GM19372 (cell line): ENCODE measurements around the gene RAPGEF4.
"Not testable (repeated sequence)": the region's sequence is repeated elsewhere in the genome, so short reads cannot be mapped to it uniquely, and the experiment has no call there.

Experiments used
- ATAC-seq: cut with Tn5 transposase; IDR thresholded peaks from one replicate; pipeline ENCODE4 v1.9.1; 2021; ENCODE audit warnings: mild to moderate bottlenecking, low read depth, moderate library complexity; ENCODE audit not compliant: unreplicated experiment

Gene RAPGEF4

DNA sequence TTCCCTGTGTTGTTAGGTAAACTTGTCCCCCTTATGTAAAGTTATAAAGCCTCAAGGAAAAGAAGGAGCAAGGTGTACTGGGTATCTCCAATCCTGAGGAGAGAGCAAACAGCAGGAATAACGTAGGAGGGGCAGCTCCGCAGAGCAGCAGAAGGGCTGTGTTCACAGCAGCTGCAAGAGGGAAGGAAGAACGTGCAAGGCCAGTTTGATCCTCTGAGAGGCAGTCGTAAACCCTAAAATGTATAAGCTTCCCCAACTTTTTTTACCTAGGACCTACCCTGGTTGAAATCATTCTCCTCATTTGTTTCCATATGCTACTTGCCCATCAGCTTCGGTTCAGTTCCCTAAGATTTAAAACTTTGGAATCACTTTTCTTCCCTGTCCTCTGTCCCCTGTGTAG, 288.1 kb downstream of the RAPGEF4 start:
- no peak for ATAC-seq

DNA sequence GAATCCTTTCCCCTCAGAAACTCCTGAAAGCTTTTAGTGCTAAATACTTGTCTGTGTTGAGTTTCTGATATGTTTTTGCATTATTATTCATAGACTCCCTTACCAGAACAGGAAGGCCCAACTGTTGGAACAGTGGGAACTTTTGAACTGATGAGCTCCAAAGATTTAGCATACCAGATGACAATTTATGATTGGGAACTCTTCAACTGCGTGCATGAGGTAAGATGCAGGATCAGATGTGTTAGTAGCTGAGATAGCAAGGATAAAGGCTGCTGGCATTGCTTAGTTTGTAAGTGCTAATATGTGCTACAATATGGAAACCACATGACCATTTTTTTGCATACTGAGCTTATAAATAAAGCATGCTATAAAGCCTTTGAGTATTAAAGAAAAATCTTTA, 290.8 kb downstream of the RAPGEF4 start:
- no peak for ATAC-seq

DNA sequence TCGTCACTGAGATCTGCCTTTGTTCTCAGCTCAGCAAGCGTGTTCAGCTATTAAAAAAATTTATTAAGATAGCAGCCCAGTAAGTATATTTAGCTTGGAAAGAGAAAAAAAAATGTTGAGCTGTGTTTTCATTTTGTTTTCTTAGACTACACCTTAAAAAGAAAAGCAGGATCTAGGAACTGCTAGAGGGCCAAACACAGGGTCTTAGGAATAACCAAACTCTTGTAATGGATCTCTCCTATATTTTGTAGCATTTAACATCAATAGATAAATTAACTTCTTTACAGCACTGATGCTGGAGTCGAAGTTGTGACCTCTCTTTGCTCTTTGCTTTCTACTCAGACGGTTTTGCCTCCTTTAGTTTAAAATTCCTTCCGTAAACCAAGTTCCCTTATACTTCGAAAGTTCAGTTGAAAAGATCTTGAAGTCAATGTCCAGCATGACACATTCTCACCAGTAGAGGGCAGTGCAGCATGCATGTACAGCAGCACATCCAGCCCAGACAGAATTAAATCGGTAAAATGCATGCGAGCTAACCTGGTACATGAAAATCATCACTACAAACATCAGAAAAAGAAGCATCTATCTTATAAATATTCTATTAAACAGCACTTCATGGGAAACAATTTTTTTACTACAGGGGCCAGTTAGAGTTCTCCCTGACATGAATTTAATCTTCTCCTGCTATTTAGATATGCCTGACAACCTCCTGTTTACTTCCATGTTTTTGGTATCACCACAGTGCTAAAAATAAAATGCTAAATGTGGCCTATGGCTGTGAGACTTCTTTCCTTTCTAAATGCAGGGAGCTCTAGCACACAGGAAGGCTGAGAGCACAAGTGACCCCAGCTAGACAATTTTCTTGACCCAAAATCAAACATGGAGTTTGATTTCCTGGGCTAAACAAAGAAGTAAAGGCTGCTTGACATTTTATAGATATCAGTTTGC, 291.8 kb downstream of the RAPGEF4 start:
- ATAC-seq: peak; percentile 59

DNA sequence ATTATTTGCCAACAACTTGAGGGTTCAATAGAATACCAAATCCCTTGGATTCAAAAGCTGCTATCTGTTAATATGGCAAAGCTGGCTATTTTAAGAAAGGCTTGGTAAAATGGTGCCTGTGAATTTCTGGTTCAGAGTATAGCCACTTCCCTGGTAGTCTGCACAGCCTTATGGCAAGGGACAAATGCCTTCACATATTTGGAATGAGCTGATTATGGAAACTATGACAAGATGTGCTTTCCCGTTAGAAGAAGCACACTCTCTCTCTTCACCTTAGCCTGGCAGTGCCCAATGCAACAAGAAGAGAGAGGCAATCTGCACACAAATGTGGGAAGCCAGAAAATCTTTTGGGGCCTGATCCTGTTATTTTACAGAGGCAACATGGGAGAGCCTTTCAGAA, 292.5 kb downstream of the RAPGEF4 start:
- ATAC-seq: no peak

DNA sequence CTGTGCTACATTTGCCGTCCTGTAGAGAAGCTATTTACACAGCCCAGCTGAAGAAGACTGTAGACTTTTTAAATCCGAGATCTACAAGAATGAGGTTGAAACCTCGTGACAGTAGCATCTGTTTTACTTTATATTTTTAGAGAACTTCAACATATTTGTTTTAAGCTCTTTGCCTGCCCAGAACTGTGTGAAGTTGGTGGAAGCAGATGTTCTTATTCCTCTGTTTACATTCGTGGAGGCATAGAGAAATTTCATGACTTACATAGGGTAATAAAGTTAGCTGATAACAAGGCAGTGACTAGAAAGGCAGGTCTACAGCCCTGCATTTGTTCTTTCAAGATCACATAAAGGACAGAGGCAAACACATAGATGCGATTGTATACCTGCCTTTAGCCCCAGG, 293.0 kb downstream of the RAPGEF4 start:
- ATAC-seq: no peak

DNA sequence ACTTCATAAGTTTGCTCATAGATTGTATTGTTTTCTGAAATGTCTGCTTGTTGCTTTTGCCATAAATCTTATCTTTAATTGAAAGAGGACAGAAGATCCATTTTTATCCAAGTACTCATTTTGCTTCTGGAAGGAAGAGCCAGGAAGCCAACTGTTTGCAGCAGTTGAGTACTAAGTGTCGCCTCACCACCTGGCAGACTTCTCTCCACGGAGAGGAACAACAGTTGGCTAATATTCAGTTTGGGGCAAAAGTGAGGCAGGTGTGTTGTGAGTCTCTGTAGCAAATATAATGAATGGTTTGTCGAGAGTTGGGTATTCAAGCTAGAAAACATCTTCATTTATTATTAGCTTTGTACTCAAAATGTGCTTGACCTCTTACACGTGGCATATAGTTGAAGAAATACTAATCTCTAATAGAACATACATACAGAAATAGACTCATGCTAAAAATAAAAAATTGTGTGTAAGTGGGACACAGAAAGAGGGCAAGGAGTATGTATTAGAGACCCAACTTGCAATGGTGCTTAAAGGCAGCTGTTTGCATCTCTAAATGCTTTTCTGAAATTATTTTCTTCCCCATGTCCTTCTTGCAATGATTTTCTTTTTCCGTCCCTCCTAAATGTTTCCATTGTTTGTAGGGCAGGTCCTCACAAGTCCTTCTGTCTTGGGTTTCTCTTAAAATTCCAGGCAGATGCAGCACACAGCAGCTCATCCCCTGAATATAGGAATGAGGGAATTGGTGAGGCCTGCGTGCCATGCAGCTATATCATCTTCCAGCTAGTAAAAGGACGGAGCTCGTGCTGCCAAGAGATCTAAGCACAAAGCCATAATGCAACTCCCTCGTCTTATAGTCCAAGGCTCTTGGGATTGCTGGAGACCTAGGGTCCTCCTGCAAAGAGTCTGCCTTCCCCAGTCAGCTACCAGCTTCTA, 295.2 kb downstream of the RAPGEF4 start:
- ATAC-seq: no peak

DNA sequence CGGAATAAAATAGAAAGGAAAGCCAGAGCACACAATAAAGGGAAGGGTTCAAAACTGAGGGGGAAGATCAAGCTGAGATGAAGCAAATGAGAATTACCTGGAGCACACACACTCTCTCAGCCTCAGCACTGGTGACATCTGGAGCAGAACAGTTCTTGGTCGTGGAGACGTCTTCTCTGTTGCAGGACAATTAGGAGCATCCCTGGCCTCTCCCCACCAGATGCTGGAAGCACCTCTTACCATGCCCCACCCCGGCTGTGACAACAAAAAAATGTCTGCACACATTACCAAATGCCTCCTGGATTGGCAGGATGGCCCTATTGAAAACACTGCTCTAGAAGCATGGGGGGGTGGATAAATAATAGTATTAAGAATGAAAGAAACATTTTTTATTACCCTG, 296.4 kb downstream of the RAPGEF4 start:
- ATAC-seq: no peak

DNA sequence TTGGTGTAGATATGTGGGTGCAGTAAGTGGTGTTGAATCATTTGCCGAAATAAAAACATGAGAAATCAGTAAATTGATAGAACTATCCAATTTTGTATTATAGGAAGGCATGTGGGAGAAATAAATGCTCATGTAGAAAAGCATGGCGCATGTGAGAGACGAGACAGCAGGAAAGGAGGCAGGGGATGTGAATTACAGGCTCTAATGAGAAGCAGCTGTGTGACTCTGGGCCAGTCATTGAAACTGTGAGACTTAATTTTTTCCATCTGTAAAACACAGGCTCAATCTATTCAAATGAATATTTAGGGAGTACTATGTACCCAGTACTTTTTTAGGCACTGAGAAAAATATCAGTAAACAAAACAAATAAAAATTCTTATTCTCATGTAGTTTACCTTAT, 297.4 kb downstream of the RAPGEF4 start:
- no peak for ATAC-seq

DNA sequence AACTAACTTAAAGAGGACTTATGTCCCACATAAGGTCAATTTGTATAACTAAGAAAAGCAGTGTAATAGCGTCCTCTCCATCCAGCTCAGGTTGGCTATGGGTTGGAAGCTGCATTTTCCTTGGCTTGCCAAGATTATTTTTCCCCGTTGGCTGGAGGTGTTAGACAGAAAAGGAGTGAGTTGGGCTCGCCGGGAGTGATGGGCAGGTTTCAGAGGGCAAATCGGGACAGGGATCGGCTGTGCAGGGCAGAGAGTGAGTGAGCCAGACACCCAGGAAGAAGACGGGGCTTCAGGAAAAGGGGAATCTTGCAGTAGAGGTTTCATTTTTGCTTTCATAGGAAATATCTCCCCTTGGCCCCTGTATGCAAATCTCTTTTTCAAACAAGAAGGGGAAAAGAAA, 298.5 kb downstream of the RAPGEF4 start:
- ATAC-seq: no peak

DNA sequence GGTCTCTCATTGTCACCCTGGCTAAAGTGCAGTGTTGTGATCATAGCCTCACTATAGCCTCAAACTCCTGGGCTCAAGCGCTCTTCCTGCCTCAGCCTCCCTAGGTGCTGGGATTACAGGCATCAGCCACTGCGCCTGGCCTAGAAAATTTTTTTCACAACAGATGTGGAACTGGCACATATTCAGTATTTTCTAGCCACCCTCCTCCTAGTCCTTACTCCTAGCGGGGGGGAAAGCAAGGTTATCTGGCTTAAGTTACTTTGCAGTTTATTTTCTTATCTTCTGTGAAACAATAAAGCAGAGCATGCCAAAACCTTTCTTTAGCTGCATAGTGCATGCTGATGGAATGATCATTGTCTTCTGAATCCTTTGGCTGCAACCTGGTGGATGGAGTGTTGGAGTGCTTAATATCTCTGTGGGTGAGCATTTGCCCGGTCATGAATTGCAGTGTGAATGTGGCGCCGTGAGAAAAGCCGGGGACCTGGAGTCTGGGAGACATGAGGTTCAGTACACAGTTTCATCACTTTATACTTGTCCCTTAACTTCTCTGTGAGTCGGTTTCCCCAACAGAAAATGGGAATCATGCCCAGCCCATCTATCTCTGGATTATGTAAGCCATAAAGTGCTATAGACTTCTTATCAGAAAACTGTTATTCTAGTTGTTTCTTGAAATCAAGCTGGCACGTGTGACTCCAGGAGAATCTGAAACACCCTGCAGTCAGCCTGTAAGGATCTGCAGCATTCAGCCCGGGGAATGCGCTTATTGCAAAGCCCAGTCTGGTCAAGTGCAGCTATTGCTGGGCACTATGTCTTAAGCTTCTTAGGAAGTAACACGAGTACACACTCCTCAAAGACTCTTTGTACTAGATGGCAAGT, 301.8 kb downstream of the RAPGEF4 start:
- no peak for ATAC-seq

DNA sequence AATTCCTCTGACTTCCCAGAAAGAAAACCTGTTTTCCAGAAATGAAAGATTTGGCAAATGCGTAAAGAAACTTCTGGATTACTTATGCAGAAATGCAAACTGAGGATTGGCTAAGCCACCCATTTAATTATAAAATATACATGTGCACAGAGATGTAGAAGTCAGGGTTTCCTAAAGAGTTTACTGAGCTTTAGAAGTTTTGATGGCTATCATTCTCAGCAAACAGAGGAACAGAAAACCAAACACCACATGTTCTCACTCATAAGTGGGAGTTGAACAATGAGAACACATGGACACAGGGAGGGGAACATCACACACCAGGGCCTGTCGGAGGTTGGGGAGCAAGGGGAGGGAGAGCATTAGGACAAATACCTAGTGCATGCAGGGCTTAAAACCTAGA, 302.6 kb downstream of the RAPGEF4 start:
- not testable (repeated sequence) for ATAC-seq

DNA sequence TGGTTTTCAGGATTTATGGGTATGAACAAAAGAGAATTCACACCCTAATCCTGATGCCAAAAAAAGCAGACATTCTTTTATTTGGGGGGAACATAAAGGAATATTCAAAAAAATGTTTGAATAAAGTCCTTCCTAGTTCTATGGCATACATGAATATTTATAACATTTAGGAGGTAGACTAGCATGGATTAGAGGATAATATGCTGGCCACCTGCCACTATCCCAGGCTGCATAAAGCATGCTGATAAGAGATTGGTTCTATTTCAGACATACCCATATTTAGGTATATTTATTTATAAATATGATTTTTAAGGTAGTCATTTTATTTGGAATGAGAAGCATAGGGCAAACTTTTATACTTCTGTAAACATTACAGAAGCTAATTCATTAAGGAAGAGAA, 305.1 kb downstream of the RAPGEF4 start:
- no peak for ATAC-seq

DNA sequence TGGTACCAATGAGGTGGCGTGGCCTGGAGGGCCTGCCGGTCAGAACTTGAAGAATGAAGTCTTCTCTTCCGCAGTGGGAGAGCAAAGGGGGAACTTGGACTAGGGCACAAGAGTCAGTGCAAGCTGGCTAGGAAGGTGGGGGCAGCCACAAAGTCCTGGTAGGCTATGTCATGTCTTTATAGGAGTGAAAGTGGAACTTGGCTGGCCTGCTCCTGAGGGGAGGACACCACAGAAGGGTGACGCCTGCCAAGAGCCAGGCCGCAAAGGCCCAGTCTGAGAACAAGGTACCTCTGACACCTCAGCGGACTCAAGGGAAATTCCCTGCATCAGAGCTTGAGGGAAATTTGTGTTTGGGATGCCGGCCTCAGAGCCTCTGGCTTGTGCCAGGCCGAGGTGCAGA, 307.8 kb downstream of the RAPGEF4 start:
- ATAC-seq: no peak

DNA sequence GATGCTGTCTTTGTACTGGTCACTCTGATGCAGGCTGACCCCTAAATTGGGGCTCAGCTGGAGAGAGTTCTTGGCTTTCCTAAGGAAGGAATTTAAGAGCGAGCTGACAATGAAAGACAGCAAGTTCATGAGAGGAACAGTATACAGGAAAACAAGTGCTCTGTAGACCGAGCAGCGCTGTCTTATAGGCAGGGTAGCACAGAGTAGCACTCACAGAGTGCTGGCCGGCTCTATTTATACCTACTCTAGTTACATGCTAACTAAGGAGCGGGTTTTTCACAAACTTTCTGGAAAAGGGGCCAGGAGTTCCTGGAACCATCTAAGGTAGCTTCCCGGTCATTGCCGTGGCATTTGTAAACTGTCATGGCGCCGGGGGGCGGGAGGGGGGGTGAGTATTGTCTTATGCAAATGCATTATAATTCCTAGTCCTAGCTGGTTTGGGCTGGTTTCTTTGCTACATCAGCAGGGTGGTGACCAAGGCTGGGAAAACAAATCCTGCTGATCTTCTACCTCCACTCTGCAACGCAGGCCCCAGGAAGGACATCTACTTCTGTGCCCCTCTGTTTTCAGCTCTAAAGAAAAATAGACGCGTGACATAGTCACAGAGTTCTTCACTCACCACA, 308.4 kb downstream of the RAPGEF4 start:
- ATAC-seq: no peak

DNA sequence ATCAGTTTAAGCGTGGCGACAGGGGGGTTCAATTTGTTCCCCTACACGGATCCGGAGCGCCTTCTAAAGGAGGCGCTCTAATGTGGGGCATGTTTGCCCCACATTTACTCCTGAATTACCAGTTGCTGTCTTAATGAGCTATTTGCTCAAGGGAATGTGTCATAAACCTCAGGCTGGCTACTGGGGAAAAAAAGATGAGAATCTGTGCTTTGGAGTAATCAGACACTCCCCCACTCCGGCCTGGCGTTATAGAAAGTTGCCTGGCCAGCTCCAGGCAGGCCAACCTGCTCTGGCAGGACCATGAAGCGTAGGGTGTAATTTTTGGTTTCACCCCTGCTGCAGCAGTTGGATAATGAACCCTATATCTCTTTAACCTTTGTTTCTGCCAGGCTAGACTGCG, 309.0 kb downstream of the RAPGEF4 start:
- ATAC-seq: no peak

DNA sequence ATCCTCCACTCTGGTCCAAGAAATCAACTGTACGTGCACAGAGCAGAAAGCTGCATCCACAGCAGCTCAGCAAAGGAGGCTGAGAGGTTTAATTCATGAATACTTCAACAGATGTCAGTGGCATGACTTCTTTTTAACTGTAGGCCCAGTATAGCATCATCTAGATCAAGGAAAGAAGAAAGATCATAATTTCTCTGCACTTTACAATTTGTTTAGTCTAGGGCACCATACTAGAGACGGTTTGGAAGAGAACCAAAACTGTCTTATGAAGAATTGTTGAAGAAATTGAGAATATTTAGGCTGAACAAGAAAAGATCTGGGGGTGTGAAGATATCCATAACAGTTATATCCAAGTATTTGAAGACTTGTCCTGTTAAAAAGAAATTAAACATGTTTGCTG, 309.5 kb downstream of the RAPGEF4 start:
- ATAC-seq: no peak

DNA sequence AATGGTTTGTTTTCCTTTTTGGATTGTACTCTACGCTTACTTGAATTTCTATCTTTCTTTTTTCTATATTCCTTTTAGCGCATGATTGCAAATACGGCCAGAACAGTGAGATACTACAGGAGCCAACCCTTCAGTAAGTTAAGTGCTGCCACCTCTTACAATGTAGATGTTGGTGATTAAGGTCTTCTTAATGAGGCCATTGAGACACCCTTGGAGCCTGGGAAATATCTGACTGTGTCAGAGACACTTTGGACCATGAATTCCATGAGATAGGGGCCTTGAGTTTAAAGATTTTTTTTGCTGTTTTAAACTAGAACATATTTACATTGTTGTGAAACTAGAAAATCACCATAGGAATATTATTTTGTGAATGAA, 312.9 kb downstream of the RAPGEF4 start:
- ATAC-seq: no peak

DNA sequence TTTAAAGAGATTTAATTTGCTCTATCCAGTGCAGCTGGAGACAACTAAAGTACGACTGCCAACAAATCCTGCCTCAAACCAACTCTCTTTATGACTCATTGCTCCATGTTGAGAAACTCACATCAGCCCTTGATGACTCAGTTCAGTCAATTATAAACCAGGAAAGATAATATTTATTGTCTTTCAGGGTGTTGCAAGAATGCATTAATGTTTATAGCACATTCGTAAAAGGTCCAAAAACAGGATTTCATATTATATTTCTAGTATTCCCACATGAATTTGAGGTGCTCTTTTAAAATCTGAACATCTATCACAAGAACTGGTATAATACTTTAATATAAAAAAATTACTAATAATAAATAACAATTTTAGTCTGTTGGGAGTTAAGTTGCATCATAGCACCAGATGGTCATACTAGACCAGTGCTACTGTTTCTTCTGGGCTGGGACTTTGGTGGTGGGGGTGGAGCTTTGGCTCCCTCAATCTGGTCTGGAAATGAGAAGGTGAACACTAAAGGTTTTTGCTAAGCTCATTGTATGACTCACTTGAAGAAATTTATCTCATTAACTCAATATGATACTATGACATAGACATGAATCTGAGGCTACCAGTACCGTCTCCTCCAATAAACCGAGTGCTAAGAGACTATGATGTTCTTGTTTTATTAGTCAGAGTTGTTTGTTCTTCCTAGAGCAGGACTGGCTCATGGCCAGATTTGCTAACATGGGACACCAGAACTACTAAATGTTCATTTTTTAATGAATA, 313.4 kb downstream of the RAPGEF4 start:
- peak; percentile 66 for ATAC-seq

DNA sequence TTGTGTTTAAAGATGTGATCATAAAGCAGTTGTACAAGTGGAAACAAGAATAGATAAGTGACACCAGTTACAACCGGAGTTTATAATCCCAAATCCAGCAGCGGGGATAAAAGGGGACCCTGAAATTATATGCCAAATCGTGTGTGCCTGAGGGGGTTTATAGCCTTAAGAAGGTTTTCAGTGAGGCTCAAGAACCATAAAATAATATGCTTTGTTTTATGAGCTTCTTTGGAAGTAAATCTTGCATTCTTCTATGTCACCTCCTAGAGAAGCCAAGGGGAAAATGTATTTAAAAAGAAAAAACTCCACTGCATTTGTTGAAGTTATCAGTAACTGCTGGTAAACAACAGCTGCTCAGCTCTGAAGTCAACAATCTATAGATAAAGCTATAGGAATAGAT, 314.2 kb downstream of the RAPGEF4 start:
- no peak for ATAC-seq
